Right renal cortex interstitium (tissue), 3 donors: ENCODE measurements around the gene PRIM1. TPM values are rescaled to one million over a fixed set of nuclear protein-coding genes. Genes with fewer than 3 reads are reported as not detected.
"Not testable (repeated sequence)": the region's sequence is repeated elsewhere in the genome, so short reads cannot be mapped to it uniquely, and the experiment has no call there.

Source experiments
- DNase-seq, 3 donors: peaks; one replicate each; pipeline ENCODE4 v3.0.0-alpha.2; 2013; ENCODE audit warnings: low read depth in 3 of 3, low spot score in 2 of 3
- polyA plus RNA-seq, 3 donors: library from polyadenylated mRNA; unstranded; fragments of 120-200 nt; gene quantifications; one replicate each; pipeline ENCODE4 v1.2.1, GENCODE V29; 2013; ENCODE audit not compliant: insufficient read length in 3 of 3

Gene PRIM1
- polyA plus RNA-seq, 3 donors = 17.6 to 23.6 (median 21.6) TPM

DNA sequence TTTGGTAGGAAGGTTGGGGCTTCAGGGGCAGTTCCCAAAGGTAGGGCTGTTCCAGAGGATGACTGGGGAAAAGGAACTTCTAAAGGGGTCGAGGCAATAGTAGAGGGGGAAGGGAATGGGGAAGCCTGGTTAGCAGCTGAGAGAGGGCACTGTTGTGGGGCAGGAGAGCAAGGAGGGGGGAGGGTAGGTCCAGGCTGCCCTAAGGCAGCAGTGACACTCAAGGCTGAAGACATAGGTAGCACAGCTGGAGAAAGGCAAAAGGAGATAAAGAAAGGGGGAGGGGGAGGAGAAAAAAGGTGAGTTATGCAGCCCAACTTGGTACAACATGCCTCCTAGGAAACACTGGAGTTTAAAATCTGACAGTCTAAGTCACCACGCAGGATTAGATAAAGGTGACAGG is 30.9 kb downstream of the PRIM1 start:
- DNase-seq = no peak

DNA sequence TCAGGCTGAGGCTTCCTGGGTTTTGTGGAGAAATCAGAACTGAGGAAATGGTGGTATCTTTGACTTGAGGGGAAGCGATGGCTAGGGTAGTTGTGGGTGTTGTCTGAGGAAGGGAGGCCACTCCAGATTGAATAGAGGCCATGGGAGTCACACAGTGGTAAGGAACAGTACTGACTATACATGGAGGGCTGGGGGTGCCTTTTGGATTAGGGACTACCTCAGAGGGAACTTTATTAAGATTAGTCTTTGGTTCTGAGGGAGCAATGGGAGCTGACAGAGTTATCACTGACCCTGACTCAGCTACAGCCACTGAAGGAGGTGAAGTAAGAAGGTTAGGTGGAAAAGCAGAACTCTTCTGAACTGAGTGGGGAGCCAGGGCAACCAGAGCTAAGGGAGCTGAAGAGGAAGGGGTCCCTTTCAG is 31.4 kb downstream of the PRIM1 start:
- no peak for DNase-seq

DNA sequence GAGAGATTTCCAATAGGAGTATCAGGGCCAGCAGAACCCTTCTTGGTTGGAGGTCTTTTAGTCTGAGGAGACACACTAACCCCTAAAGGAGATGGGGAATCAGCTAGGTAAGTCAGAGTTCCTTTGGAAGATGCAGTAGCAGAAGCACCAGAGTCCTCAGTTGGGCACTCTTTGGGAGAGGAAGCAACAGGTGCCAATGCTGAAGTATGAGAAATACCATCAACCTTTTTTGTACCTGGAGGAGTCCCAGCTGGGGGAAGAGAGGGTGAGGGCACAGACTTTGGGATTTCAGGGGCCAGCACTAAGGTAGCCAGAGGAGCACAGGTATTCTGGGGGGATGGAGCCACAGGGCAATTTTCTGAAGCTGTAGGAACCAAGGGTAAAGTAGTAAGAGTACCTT is 33.1 kb downstream of the PRIM1 start:
- DNase-seq = no peak

- DNase-seq = no peak
Measured at GRCh38 chr12:56718636-56719035, 33.5 kb downstream of the PRIM1 start.

GRCh38 chr12:56718149-56718548 is 34.0 kb downstream of the PRIM1 start:
- no peak for DNase-seq

- DNase-seq = no peak
Measured at GRCh38 chr12:56716933-56717880, 34.9 kb downstream of the PRIM1 start.

DNA sequence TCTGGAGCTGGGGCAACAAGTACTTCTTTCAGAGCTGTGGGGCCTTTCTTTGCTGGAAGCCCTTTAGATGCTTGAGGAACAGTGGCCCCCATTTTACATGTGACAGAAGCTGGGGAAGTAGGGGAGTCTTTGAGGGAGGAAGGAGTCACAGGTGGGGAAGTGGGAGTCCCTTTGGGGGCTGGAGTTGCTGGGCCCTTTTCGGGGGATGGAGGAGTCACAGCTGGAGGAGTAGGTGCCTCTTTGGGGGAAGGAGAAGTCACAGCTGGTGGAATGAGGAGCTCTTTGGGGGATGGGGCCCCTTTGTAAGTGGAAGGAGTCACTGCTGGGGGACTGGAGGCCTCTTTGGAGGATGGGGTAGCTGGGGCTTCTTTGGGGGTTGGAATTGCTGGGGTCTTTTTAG is 35.7 kb downstream of the PRIM1 start:
- no peak for DNase-seq

DNA sequence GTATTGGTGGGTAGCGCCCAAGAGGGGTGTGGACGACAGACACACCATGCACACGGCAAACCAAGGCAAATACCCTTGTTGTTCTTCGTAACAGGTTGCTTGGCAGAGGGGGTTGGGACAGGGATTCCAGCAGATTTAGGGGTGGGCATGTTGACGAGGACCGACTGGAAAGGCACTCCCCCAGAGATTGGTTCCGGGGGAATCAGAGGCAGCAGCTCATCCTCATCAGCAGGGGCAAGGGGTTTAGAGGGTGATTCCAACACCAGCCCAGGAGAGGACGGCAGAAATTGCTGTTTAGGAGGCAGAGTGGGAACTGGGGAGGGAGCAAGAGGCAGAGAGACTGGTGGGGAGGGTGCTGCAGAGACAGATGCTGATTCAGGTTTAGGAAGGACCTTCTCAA is 36.3 kb downstream of the PRIM1 start:
- no peak for DNase-seq

DNA sequence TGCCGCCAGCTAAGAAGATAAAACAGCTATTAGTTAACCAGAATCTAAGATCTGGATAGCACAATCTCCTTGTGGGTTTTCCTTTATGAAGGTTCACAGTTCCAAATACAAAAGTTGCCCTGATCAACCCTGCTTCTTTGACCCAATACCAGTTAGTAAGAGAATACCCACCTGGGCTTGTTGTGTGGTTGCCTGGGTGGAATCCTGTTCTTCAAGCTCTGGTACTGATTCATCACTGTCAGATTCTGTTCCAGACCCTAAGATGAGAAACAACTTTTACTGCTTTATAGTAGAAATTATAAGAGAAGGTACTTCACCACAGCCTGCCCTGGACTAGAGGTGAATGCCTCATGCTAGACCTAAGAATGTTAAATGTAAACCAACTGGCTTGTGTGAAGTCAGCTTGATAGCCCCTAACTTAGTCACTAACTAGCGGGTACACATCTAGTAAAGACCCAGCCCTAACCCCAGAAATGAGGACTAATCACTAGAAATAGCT is 37.6 kb downstream of the PRIM1 start:
- no peak for DNase-seq

DNA sequence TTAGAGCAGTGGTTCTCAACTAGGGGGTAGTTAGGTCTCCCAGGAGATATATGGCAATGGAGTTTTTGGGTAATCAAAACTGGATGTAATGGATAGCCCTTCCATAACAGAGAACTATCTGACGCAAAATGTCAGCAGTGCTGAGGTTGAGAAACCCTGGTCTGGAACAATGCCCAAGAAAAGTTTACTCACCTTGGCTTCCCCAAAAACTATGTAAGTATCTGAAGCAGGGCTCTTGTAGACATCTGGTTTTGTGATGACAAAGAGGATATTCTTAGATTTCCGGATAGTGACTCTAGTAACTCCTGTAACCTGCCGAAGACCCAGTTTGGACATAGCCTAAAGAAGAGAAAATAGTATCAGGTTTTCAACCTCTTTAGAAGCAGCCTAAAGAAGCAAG is 38.8 kb downstream of the PRIM1 start:
- DNase-seq = no peak

- no peak for DNase-seq
Measured at GRCh38 chr12:56709759-56710376, 42.3 kb downstream of the PRIM1 start.

GRCh38 chr12:56704522-56704921 is 47.6 kb downstream of the PRIM1 start:
- DNase-seq = not testable (repeated sequence)

DNA sequence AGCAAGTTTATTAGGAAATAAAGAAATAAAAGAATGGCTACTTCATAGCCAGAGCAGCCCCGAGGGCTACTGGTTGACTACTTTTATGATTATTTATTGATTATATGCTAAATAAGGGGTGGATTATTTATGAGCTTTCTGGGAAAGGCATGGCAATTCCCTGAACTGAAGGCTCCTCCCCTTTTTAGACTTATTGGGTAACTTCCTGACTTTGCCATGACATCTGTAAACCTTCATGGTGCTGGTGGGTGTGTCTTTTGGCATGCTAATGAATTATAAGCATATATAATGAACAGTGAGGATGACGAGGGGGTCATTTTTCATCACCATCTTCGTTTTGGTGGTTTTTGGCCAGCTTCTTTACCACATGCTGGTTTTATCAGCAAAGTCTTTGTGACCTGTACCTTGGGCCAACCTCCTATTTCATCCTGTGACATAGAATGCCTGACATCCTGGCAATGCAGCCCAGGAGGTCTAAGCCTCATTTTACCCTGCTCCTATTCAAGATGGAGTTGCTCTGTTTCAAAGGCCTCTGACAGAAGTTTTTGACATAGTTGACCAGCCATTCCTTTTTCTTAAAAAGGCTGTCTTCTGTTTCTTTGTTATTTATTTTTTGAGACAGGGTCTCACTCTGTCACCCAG is 53.0 kb downstream of the PRIM1 start:
- no peak for DNase-seq

- no peak for DNase-seq
Measured at GRCh38 chr12:56695327-56696101, 56.6 kb downstream of the PRIM1 start.

DNA sequence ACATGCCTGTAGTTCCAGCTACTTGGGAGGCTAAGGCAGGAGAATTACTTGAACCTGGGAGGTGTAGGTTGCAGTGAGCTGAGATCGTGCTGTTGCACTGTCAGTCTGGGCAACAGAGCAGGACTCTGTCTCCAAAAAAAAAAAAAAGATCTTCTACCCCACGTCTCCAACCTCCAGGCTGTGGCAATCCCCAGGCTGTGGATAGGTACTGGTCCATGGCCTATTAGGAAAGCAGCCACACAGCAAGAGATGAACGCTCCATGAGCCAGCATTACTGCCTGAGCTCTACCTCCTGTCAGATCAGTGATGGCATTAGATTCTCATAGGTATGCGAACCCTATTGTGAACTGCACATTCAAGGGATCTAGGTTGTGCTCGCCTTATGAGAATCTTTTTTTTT is 58.0 kb downstream of the PRIM1 start:
- no peak for DNase-seq

DNA sequence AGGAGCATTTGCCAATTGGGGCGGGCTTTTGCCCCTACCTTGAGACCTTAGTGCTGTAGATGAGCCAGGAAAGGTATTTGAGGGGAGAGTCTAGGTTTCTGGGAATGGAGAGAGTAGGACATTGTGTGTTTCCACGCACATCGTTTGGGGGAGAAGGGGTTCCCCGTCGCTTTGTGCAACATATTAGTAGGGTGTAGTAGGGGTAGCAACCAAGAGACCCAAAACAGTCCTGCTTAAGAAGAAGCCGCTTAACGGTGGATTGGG is 63.3 kb downstream of the PRIM1 start:
- no peak for DNase-seq

DNA sequence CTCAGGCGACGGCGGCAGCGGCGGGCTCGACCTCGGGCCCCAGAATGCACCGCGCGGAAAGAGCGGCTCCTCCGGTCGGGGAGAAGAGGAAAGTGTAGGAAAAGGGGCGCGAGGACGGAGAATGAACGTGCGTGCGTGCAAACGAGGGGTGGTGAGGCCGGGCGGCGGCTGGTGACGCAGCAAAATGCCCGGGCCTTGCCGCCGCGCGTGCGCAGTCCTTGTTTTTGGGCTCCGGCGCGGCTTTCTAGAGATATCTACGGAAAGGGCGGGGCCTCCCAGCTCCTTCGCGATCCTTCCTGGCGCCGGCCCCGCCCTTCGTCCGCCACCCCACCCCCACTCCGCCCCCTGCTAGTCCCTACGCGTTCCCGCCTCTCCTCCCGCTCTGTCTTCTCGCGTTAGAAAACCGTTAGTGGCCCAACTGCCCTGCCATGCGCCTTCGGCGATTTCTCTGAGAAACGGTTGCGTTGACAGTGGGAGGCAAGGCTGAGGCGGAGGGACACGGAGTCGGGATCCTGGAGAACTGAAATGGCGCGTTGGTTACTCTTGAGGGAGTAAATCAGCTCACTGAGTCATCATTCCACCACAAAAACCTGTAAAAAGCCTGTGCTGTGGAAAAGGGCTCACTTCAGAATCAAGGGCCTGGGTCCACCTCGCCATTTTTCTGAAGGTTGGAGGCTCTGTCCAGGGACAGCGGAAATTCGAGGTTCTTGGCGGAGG is 63.8 kb downstream of the PRIM1 start, which contains the start of gene PTGES3:
TSS of gene PTGES3 (minus strand) at position 156 of the 717 bp plus-strand sequence. CDS start 285 bp downstream, outside the sequence.
- DNase-seq = peak; percentile 88 to 97 (median 96)

- peak in 2 of 3 donors; percentile 21 to 27 for DNase-seq
Measured at GRCh38 chr12:56687223-56688128, 64.6 kb downstream of the PRIM1 start.

- DNase-seq = peak in 2 of 3 donors; percentile 10 to 16
Measured at GRCh38 chr12:56684745-56685359, 67.3 kb downstream of the PRIM1 start.
